GM12874 (cell line): ENCODE data around the gene PTK6.

Source experiments
- CTCF ChIP-seq: IDR thresholded peaks from 2 replicates; pipeline ENCODE4 v1.5.1; 2011; ENCODE audit warnings: low read depth, mild to moderate bottlenecking, control low read depth, low read length, moderate library complexity; ENCODE audit not compliant: insufficient read depth

PTK6 gene

DNA sequence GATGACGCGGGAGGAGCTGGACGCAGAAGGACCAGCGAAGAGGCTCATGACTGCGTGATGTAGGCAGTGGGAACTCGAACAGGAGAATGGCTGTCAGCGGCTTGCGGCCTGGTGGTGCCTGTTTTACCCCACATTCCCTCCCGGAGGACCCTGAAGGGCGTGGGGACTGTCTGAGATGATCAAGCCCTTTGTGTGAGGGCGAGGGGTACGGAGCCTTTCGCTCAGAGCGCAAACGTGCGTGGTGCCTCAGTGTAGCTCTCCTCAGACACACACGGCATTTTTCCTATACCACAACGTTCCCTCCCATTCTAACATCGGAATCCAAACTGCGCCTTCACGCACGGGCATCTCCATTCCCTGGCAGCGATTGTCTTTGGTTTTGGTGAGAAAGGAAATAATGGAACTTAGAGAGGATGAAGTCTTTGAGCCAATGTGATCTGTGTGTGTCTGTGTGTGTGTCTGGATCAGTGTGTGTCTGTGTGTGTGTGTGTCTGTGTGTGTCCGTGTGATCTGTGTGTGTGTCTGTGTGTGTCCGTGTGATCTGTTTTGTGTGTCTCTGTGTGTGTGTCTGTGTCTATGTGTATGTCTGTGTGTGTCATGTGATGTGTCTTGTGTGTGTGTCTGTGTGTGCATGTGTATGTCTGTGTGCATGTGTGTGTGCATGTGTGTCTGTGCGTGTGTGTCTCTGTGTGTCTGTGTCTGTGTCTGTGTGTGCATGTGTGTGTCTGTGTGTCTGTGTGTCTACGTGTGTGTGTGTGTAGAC is 5.3 kb downstream of the PTK6 start:
- TF ChIP-seq CTCF = no peak

DNA sequence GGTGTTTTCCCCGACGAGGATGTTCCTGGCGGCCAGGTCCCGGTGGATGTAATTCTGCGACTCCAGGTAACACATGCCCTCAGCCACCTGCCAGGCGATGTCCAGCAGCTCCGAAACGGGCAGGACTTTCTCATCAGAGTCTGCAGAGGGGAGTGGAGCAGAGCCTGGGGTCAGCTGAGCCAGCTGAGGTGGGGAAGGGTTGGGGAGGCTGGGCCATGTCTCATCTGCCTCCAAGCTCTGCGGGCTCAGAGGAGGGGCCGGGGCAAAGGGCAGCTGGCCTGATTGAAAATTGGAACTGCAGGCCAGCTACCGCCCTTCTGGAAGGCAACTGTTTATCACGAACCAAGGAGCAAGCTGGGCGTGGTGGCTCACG is 6.4 kb downstream of the PTK6 start:
- TF ChIP-seq CTCF = no peak

DNA sequence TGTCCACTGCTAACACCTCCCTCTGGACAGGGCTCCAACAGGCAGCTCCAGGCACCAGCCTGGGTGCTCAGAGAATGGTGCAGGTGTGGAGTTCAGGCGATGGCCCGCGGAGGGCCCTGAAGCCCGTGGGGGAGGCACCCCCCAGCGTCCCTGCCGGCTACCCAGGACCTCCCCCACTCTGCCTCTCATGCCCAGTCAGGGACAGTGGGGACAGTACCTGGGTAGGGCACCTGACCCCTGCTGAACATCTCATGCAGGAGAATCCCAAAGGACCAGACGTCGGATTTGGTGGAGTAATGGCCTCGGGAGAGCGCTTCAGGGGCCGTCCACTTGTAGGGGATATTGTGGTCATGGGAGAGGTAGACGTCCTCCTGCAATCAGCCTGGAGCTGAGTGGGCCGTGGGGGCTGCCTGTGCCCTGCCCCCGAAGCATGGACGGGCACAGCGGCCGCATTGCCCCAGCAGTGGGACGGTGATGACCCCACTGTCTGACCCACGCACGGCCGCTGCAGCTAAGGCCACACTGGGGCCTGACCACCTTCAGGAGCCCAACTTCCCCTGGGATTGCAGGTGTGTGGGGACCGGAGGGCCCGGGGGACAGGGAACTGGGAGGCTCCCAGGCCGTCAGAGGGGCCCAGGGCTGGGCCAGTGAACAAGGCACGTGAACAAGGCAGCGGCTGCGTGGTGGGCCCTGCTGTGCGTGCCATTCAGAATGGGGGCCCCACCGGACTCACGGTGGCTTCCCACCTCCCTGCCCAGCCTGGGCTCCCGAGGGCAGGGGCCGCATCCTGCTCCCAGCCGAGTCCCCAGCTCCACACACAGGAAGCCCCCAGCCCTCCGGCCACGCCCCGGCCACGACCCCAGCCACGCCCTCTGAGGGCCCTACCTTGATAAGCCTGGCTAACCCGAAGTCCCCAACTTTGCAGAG is 7.1 kb downstream of the PTK6 start:
- no peak for TF ChIP-seq CTCF

DNA sequence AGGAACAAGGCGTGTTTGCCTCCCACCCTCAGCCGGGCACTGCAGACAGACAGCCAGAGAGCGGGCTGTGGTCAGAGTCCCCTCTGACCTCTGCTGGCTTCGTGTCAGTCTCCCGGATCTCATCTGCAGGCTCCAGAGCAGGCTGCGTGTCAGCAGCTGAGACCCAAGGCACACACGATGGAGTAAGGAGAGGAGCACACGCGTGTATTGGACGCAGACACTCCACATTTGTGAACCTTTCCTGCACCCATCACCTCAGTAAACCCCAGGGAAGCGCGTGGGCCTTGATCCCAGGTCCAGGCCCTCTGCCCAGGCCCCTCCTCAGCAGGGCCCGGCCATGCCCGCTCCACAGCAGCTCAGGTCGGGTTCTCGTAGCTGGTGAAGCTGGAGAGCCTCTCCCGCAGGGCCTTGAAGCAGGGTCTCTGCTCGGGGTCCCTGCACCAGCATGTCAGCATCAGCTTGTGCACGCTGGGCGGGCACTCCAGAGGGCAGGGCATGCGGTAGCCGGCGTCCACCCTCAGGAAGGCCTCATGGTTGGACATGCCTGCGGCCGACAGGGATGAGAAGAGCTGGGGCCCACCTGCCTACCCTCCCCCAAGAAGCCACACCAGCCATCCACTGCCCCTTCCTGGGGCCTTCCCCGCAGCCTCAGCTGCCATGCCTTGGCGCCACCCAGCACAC is 7.9 kb downstream of the PTK6 start:
- TF ChIP-seq CTCF = no peak

GRCh38 chr20:63527184-63527583 is 10.0 kb downstream of the PTK6 start:
- no peak for TF ChIP-seq CTCF

GRCh38 chr20:63525971-63526370 is 11.2 kb downstream of the PTK6 start:
- no peak for TF ChIP-seq CTCF

DNA sequence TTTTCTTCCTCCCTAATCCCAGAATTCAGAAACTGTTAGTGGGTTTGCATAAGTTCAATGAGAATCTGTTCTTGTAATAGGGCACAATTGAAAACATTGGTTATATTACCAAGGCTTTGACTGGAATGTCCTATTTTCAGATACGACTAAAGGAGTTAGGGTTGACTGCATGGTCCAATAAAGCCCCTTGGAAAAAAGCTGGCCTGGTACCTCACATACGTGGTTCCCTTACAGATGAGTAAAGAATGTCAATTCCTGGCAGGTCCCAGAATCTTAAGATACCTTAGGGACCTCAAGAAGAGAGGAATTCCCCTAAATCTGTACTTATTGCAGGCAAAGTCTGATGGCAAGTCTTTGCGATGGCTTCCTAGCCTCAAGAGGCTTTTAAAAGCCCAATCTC is 12.0 kb downstream of the PTK6 start:
- TF ChIP-seq CTCF = no peak
